ENCODE data around the gene SMG5.

DNA sequence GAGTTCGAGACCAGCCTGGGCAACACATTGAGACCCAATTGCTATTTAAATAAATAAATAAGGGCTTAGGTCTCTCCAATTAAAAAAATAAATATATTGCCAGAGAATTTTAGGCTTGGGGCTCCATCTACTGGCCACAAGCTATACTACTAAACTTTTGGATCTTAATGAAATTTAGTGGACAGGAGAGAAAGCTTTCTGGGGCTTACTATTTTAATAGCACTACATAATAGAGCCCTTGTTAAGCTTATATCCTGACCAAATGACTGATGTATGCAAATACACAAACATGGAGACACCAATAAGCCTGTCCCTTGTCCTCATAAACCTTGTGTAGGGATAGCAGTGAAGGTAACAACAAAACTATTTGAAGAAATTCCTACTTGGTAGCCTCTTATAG lies 37.0 kb upstream of the SMG5 start:
- TF ChIP-seq POLR2AphosphoS5 (IDR thresholded peaks at IDR 0.05; ENCODE audit: low read depth, low read length): no peak
- TF ChIP-seq, protein P1, sequence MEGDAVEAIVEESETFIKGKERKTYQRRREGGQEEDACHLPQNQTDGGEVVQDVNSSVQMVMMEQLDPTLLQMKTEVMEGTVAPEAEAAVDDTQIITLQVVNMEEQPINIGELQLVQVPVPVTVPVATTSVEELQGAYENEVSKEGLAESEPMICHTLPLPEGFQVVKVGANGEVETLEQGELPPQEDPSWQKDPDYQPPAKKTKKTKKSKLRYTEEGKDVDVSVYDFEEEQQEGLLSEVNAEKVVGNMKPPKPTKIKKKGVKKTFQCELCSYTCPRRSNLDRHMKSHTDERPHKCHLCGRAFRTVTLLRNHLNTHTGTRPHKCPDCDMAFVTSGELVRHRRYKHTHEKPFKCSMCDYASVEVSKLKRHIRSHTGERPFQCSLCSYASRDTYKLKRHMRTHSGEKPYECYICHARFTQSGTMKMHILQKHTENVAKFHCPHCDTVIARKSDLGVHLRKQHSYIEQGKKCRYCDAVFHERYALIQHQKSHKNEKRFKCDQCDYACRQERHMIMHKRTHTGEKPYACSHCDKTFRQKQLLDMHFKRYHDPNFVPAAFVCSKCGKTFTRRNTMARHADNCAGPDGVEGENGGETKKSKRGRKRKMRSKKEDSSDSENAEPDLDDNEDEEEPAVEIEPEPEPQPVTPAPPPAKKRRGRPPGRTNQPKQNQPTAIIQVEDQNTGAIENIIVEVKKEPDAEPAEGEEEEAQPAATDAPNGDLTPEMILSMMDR (IDR thresholded peaks at IDR 0.05): peak; percentile 76
